Spinal cord (tissue), 10 donors: ENCODE measurements around the gene ADAMTS3. TPM values are rescaled to one million over a fixed set of nuclear protein-coding genes. Genes with fewer than 3 reads are reported as not detected.

ENCODE experiments used
- DNase-seq, 6 donors: peaks; one replicate each; pipeline versions ENCODE4 v3.0.0 to v3.0.0-alpha.2; 2013 to 2015; ENCODE audit warnings: low spot score in 6 of 6, low read depth in 4 of 6
- H3K27ac ChIP-seq: one replicate; pipeline ENCODE4 v1.5.1; 2013; ENCODE audit warnings: low read depth, low read length, control low read depth
- H3K27me3 ChIP-seq: one replicate; pipeline ENCODE4 v1.6.1; 2013; ENCODE audit warnings: low read length; ENCODE audit not compliant: control insufficient read depth, insufficient read depth
- H3K36me3 ChIP-seq: one replicate; pipeline ENCODE4 v1.6.1; 2013; ENCODE audit warnings: low read length; ENCODE audit not compliant: control insufficient read depth, insufficient read depth
- H3K4me1 ChIP-seq: one replicate; pipeline ENCODE4 v1.6.1; 2013; ENCODE audit warnings: low read length; ENCODE audit not compliant: control insufficient read depth, insufficient read depth
- H3K4me3 ChIP-seq: one replicate; pipeline ENCODE4 v1.5.1; 2013; ENCODE audit warnings: low read depth, low read length, control low read depth
- H3K9me3 ChIP-seq: one replicate; pipeline ENCODE4 v1.6.1; 2013; ENCODE audit warnings: low read length; ENCODE audit not compliant: control insufficient read depth, insufficient read depth
- WGBS: methylation state at CpG from one replicate; pipeline ENCODE4 v1.1.5; 2013; ENCODE audit warnings: missing lambda C conversion rate; ENCODE audit not compliant: insufficient coverage; 5-methylcytosine and 5-hydroxymethylcytosine counted together
- polyA plus RNA-seq, 2 donors: library from polyadenylated mRNA; unstranded; fragments of 120-200 nt; gene quantifications; one replicate each; pipeline ENCODE4 v1.2.1, GENCODE V29; 2013; ENCODE audit not compliant: insufficient read length in 2 of 2
- total RNA-seq, 2 donors: library from RNA; depleted of rRNA in 1 of 2; stranded (reverse); fragments of 120-200 nt in 1 of 2; fragments of >200 nt in 1 of 2; gene quantifications; one replicate each; pipeline versions ENCODE4 v1.2.3 to v1.2.4, GENCODE V29; 2013 to 2014
- donor health status: healthy.

Gene ADAMTS3
- total and polyA plus RNA-seq, 4 donors, result 5.8 to 16.9 (median 7.6) TPM

DNA sequence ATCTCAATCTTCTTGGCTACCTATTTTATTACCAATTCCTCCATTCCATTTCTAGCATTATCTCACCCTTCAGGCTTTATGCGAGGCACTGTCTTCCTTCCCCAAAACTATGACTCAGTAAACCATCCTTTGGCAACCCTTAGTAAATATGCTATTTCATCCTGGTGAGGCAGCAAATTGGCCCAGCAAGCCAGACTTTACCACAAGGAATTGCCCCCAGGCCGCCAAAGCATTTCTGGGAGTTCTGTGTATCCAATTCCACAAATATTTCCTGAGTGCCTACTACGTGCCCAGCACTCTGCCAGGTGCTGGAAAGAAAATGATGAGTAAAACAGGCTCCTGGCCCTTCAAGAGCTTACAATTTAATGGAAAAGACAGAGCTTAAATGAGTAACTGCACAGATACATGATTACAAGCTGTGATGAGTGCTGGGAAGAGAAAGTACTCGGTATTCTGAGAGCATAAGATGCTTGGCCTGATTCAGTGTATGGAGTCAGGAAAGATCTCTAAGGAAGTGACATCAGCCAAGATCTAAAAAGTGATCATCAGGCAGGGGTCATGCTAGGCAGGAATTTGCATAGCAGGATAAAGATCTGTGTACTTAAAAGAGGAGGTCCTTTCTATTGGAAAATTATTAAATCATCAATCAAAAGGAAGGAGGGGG lies 193.8 kb downstream of the ADAMTS3 start:
- no peak overlapping the region for H3K4me3 ChIP-seq
- DNase-seq, result no peak
- no peaks in the 10 kb centered on the region for H3K36me3 ChIP-seq
- no peaks in the 10 kb centered on the region for H3K9me3 ChIP-seq
- no peak overlapping the region for H3K27ac ChIP-seq
- WGBS, result 77% methylated on average over 2 of the region's 4 CpGs
- H3K4me1 ChIP-seq, result no peaks in the 10 kb centered on the region
- H3K27me3 ChIP-seq, result no peaks in the 10 kb centered on the region

DNA sequence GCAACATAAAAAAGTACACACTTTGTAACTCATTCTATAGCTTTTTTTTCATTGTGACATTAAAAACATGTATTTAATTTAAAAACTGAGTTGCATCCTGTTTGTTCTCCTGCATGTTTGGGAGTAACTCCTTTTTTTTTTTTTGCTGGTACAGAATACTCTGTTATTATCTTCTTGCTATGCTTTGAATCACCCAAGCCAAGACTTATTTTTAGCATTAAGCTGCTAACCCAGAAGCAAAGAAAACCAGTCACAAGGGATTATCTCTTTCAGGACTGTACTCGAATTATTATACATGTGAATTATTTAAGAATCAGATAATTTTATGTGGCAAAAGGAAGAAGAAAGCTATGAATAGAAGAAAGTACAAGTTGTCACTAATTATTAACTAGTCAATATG lies 194.9 kb downstream of the ADAMTS3 start:
- H3K9me3 ChIP-seq, result no peaks in the 10 kb centered on the region
- no peak overlapping the region for H3K4me3 ChIP-seq
- no CpG with 5 or more reads among the region's 1 CpG for WGBS
- H3K27ac ChIP-seq, result no peak overlapping the region
- DNase-seq, result no peak
- H3K27me3 ChIP-seq, result no peaks in the 10 kb centered on the region
- no peaks in the 10 kb centered on the region for H3K4me1 ChIP-seq
- no peaks in the 10 kb centered on the region for H3K36me3 ChIP-seq

DNA sequence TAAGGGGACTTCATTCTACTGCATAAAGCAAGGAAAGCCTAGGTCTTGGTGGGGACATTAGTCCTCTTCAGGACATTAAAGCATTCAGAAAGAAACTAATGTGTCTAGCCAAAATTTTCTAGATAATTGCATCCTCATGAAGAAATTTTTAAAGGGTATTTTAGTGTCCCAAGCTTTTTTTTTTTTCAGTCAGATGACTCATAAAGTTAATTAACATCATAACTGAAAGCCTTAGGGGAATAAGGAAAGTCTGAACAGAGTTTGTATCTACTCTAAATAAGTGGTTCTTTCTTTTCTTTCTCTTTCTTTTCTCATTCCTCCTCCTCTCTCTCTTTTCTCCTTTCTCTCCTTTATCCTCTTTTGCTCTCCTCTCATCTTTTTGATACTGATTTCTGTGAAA lies 202.4 kb downstream of the ADAMTS3 start:
- H3K27ac ChIP-seq, result no peak overlapping the region
- no peaks in the 10 kb centered on the region for H3K27me3 ChIP-seq
- H3K9me3 ChIP-seq, result no peaks in the 10 kb centered on the region
- no peak overlapping the region for H3K4me3 ChIP-seq
- no peaks in the 10 kb centered on the region for H3K36me3 ChIP-seq
- no peak for DNase-seq
- no peaks in the 10 kb centered on the region for H3K4me1 ChIP-seq

DNA sequence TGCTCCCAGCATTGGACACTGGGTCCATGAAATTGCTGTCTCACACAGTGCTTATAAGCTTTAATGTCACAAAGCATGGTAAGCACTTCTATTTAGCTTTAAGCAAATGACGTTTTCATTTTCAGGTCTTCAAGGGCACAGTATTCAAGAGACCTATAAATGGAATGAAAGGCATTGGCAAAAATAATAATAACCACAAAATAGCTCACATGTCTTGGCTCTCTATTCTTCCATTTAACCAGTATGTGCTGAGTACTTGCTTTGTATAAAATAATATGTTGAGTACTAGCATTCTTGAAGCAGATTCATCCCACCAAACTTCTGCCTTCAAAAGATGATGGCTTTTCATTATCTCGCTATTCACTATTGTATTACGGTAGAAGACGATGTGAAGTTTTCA lies 203.0 kb downstream of the ADAMTS3 start:
- DNase-seq, result no peak
- Histone ChIP-seq H3K4me1 (no peaks in the 10 kb centered on the region), H3K27me3 (no peaks in the 10 kb centered on the region), H3K4me3 (no peak overlapping the region), H3K9me3 (no peaks in the 10 kb centered on the region), H3K27ac (no peak overlapping the region), H3K36me3 (no peaks in the 10 kb centered on the region)
- WGBS, result no CpG with 5 or more reads among the region's 4 CpGs

DNA sequence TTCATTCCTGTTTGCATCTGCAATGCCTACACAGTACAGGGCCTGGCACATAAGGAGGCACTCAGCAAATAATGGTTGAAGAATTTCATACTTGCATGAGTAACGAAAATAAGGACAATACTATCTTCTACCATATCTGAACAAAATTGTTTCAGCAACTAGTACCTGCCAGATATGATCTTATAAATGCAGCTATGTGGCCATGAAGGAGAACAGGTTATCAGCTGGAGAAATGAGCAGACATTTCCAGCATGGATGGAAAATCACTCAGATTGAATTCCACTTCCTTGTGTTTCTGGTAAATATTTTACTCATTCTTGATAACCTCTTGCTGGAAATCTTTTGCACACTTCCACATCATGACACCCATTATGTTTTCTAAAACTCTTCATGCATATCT lies 204.0 kb downstream of the ADAMTS3 start:
- Histone ChIP-seq H3K4me3 (no peak overlapping the region), H3K27ac (no peak overlapping the region), H3K27me3 (no peaks in the 10 kb centered on the region), H3K36me3 (no peaks in the 10 kb centered on the region), H3K9me3 (no peaks in the 10 kb centered on the region), H3K4me1 (no peaks in the 10 kb centered on the region)
- no peak for DNase-seq
- no CpG with 5 or more reads among the region's 1 CpG for WGBS

DNA sequence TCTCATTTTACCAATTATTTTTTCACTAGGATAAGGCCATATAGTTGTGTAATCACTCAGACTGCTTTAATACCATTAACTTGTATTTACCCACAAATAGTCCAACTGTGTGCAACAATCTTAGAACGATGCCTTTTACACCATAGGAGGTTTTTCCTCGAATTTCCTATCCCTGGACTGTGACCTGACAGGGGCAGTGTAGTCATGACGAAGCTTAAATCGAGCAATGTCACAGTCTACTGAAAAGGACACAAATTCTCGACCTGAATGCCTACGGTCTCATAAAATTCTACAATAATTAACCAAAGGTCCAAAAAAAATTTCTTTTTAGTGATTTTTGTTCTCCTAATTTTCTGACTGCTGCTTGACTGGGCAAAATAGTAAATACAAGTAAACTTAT lies 208.9 kb downstream of the ADAMTS3 start:
- no peaks in the 10 kb centered on the region for H3K4me1 ChIP-seq
- no peaks in the 10 kb centered on the region for H3K36me3 ChIP-seq
- no peak overlapping the region for H3K27ac ChIP-seq
- no peak for DNase-seq
- no peaks in the 10 kb centered on the region for H3K9me3 ChIP-seq
- no CpG with 5 or more reads among the region's 6 CpGs for WGBS
- no peak overlapping the region for H3K4me3 ChIP-seq
- no peaks in the 10 kb centered on the region for H3K27me3 ChIP-seq

DNA sequence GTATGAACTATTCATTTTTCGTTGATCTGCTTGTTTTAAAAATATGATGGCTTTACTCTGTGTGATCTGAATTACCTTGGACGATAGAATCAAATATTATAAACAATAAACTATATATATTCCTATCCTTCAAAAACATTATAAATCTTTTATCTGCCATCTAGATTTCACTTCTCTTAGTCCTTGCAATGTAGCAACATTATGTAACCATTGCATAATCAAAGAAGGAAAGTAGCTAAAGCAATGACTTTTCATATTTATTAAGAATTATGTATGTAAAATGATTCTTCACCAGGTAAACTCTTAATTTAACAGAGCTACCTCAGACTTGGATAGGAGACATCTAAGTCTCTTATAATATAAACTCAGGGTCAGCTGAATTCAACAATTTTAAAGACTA lies 210.5 kb downstream of the ADAMTS3 start:
- Histone ChIP-seq H3K4me3 (no peak overlapping the region), H3K27ac (no peak overlapping the region), H3K36me3 (no peaks in the 10 kb centered on the region), H3K27me3 (no peaks in the 10 kb centered on the region), H3K9me3 (no peaks in the 10 kb centered on the region), H3K4me1 (no peaks in the 10 kb centered on the region)
- no peak for DNase-seq
- WGBS, result no CpG with 5 or more reads among the region's 2 CpGs

DNA sequence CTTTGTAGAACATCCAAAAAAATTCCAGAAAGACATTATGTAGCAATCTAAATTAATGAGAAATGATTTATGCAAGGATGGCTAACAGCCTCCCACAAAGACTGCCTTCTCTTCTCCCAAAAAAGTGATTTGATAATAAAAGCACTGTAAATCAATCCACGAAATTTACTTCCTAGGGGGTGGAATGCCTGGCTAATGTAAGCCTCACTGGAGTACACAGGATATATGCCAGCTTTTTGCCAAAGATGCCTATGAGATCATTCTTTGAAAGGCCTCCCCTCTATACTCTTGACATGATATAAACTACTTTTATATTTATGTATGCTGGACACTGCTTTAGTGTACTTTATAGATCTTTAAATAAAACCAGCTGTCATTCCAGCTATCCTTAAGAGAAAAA lies 211.1 kb downstream of the ADAMTS3 start:
- WGBS, result no CpG with 5 or more reads among the region's 1 CpG
- Histone ChIP-seq H3K27ac (no peak overlapping the region), H3K36me3 (no peaks in the 10 kb centered on the region), H3K9me3 (no peaks in the 10 kb centered on the region), H3K27me3 (no peaks in the 10 kb centered on the region), H3K4me1 (no peaks in the 10 kb centered on the region), H3K4me3 (no peak overlapping the region)
- DNase-seq, result peak in 1 of 6 donors; percentile 16

DNA sequence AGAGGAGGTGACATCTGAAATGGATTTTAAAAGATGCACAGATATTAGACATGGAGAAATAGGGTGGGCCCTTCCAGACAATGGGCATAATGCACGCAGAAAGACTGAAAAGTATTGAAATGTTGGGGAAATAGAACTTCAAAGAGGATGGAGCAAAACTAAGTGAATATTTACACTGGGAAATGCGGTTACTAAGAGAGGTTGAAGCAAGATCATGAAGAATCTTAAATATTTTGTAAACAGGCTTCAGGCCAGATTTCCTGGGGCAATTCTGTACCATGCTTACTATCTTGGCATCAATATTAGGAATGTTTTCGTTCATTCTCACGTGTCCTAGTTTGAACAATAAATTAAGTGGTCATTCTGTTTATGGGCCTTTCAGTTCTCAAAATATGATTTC lies 216.3 kb downstream of the ADAMTS3 start:
- H3K27me3 ChIP-seq, result no peaks in the 10 kb centered on the region
- no peak for DNase-seq
- H3K4me3 ChIP-seq, result no peak overlapping the region
- no peaks in the 10 kb centered on the region for H3K4me1 ChIP-seq
- H3K27ac ChIP-seq, result no peak overlapping the region
- 80% methylated on average over 3 of the region's 4 CpGs for WGBS
- H3K9me3 ChIP-seq, result no peaks in the 10 kb centered on the region
- no peaks in the 10 kb centered on the region for H3K36me3 ChIP-seq

DNA sequence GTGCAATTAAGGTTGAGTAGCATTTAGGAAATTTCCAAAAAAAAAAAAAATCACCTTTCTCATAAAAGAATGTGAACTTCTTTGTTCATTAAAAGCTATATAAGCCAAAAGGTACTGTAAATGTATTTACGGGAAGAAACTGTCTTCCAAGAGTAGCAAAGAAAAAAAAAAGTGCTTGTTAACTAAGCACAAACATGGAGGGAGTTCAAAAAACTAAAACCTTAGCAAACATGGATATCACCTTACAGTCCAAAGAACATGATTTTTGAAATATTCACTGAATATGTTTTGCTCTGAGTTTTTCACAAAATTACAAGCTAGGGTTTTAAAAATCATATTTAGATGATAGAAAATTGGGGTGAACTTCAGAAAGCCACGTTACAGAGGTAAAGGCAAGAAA lies 217.5 kb downstream of the ADAMTS3 start:
- Histone ChIP-seq H3K27me3 (no peaks in the 10 kb centered on the region), H3K4me3 (no peak overlapping the region), H3K4me1 (no peaks in the 10 kb centered on the region), H3K36me3 (no peaks in the 10 kb centered on the region), H3K27ac (no peak overlapping the region), H3K9me3 (no peaks in the 10 kb centered on the region)
- DNase-seq, result no peak
- WGBS, result no CpG with 5 or more reads among the region's 2 CpGs
